Fibroblast of peridontal ligament (primary cell): ENCODE data around the gene CSNK2A1.
A peak's percentile ranks its signal among the peaks of the same experiment; 100 is the strongest.
"Not testable (repeated sequence)": the region's sequence is repeated elsewhere in the genome, so short reads cannot be mapped to it uniquely, and the experiment has no call there.

Experiments
- DNase-seq: peaks from one replicate; pipeline ENCODE4 v3.0.0-alpha.2; 2010; ENCODE audit errors: extremely low read depth

Gene CSNK2A1

DNA sequence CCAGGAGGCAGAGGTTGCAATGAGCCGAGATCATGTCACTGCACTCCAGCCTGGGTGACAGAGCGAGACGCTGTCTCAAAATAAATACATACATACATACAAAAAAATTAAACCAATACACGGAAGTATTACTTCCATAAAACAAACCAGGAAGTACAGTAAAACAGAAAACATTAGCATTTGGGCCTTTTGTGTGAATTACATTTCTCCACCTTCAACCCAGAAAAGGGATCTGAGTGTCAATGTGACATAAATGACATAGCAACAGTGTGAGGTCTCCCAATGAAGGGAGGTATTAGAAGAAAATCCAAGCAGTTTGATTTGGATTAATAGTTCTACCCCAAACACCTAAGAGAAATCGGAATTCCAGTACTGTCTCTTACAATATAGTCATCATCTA lies 10.1 kb downstream of the CSNK2A1 start:
- no peak for DNase-seq

DNA sequence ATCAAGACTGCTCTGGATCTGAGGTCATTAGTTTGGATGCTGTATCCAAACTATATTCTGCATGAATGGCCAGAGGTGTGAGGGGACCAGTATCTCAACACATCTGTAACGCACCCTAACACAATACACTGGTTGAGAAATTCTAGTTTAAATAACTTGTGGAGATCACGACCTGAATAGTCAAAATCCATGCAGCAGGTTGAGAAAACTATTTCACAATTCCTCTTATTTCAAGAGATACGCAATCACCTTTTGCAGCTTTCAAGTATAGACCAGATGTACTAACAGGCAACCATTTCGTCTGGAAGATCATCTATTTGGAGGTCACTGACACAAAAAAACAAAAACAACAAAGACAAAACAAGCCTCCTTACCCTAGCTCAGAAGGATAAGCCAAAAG lies 11.1 kb downstream of the CSNK2A1 start:
- no peak for DNase-seq

DNA sequence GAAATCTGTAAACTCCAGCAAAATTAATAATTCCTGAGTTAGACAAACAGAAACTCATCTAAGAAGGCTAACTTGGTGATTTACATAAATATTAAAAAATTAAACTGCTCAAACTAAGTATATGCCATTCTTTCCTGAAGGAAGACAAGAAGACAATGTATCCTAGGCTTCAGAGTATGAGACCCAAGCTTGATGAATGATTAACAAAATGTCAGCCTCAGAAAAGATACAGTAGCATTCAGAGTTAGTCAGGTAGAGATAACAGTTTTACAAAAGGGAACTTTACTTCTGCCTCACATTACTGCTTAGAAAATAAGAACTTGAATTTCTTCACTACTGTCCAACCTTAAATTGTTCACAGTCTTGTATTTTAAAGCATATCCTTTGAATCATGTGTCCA lies 12.0 kb downstream of the CSNK2A1 start:
- DNase-seq = no peak

DNA sequence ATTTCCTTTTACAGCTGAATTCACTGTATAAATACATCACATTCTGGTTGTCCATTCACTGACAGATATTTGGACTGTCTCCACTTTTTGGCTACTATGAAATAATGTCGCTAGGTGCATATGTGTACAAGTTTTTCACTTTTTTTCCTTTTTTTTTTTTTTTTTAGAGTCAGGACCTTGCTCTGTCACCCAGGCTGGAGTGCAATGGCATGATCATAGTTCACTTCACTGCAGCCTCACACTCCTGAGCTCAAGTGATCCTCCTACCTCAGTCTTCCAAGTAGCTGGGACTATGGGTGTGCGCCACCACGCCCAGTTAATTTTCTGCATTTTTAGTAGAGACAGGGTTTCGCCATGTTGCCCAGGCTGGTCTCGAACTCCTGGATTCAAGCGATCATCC lies 13.3 kb downstream of the CSNK2A1 start:
- no peak for DNase-seq

DNA sequence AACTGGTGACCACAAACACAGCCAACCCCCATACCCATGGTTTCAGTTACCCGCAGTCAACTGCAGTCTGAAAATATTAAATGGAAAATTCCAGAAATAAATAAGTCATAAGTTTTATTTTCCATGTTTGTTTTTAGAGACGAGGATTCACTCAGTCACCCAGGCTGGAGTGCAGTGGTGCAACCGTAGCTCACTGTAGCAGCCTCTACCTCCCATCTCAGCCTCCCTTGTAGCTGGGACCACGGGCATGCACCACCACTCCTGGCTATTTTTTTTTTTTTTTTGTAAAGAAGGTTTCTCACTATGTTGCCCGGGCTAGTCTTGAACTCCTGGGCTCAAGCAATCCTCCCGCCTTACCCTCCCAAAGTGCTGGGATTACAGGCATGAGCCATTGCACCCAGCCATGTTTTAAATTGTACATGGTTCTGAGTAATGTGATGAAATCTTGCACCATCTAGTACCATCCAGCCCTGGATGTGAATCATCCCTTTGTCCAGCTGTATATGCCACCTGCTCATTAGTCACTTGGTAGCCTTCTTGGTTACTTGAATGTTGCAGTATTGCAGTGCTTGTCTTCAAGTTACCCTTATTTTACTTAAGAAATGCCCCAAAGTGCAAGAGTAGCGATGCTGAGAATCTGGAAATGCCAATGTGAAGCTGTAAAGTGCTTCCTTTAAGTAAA lies 14.5 kb downstream of the CSNK2A1 start:
- peak; percentile 82 for DNase-seq

DNA sequence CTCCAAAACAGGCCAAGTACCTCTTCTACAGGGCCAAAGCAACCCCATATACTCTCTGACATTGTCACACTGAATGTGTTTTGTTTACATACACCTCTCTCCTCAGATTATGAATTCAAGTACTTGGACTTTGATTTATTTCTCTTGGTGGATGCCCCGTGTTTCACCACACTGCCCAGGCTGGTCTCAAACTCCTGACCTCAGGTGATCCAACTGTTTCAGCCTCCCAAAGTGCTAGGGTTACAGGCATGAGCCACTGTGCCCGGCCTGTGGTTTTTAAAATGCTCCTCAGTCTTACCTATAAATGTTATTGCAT lies 16.1 kb downstream of the CSNK2A1 start:
- DNase-seq = no peak

DNA sequence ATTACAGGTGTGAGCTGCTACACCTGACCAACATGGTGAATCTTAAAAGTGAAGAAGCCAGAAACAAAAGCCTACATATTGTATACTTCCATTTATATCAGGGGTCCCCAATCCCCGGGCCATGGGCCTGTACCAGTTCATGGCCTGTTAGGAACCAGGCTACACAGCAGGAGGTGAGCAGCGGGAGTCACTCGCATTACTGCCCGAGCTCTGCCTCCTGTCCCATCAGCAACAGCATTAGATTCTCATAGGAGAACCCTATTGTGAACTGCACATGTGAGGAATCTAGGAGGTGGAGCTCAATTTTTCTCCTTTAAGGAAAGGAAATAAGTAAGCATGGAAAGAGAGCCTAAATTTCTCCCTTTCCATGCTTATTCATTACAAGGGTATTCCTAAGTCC lies 21.7 kb downstream of the CSNK2A1 start:
- no peak for DNase-seq

DNA sequence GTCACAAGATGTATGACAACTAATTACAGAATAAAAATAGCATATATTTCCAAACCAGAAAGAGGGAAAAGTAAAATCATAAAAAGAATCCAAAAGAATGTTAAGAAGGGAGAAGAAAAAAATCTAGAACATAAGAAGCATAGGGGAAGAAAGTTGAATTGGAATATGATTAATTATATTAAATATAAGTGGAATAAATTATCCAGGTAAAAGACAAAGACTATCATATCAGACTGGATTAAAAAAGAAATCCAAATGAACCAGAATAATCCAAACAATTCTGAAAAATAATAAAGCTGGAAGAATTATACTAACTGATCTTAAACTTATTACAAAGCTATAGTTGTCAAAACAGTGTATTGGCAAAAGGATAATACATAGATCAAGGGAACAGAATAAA lies 23.6 kb downstream of the CSNK2A1 start:
- no peak for DNase-seq

DNA sequence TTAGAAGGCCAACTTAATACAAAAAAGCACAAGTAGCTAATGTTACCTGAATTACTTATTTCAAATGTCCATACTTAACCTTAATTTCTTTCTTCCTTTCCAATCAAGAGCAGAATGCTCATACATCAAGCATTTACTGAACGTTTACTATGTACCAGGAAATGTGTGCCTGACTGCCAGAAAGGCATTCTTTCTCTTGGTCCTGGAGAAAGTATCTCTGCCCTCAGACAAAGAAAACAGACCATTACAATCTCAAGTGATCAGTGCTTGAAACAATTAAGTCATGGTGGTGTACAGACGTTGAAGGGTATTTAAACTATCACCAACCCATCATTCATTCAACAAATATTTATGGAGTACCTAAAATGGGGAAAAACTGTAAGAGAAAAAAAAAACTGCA lies 26.4 kb downstream of the CSNK2A1 start:
- no peak for DNase-seq

DNA sequence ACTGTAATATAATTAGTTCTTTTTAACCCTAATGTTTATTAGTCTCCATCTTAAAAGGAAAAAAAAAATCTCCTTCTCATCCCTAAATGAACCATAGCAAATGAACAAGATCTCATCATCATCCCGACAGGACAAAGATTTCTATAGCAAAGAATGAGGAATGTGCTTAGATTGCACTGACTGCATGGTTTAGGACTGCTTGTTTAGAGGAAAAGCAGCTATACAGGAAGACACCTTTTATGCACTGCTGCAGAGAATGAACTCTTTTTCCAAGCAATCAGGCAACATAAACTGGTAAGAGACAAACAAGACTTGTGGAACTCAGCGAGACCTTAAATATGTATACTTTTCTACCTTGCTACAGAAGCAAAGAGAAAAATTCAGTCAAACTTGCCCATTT lies 26.8 kb downstream of the CSNK2A1 start:
- DNase-seq = no peak

DNA sequence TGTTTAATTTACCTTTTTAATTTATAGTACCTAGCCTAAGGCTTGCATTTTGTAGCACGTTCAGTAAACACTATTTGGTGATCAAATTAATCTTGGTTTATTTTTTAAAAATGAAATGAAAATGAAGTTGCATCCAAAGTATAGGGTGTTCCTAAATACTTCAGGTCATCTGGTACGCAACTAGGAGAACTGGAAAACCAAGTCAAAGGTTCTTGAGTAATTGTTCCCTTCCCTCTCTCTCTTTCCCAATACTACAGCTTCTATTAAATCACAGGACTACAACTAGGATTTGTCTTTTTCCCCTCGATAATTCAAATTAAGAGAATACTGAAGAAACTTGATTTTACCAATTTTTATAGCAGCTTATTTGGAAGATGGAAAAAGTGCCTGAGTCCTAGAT lies 27.9 kb downstream of the CSNK2A1 start:
- DNase-seq = no peak

DNA sequence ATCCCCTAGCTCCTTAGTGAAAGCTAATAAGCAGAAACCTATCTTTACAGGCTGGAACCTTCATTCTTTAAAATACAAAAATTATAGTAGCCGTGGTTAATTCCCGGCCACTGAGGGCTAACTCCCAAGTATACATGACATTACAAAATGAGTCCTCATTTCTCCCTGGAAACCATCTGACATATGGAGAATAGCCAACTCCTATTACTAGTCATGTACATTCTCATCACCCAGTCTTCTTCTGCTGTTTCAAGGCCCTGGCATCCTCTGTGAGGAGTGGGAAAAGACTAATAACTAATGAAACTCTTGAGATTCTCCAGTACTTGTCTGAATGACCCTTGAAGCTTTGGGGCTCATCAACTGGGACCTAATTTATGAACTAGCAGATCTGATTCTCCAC lies 30.2 kb downstream of the CSNK2A1 start:
- no peak for DNase-seq

DNA sequence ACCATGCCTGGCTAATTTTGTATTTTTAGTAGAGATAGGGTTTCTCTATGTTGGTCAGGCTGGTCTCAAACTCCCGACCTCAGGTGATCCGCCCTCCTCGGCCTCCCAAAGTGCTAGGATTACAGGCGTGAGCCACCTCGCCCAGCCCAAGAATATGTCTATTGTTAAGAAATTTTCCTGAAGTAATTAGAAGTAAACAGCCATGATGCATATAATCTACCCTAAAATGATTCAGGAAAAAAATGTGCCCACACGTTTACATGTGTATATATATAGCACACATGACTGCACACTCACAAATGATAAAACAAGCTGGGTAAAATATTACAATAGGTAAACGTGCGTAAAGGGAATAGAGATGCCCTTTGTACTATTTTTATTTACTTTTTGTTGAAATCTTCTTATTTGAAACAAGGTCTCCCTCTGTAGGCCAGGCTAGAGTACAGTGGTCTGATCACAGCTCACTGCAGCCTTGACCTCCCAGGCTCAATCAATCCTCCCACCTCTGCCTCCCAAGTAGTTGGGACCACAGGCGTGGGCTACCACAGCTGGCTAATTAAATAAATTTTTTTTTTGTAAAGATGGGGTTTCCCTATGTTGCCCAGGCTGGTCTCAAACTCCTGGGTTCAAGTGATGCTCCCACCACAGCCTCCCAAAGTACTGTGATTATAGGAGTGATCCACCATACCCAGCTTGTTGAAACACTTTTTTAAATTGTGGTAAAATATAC lies 33.1 kb downstream of the CSNK2A1 start:
- DNase-seq = not testable (repeated sequence)

DNA sequence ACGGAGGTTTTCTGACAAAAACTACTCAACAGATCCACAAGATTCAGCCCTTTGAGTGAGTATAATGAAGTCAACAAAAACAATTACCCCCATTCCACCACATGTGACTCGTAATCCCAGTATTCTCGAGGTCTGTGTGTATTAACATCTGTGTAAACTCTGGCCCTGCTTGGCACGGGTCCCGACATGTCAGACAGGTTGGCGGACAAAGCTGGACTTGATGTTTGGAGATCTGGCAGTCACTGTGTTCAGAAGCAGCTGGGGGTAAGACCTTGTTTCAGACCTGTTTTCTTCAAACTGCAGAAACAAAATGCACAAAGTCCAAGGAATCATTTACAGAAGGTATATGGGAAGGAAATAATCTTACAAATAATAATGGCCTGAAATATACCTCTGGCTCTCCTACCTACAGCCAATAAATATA lies 35.2 kb downstream of the CSNK2A1 start:
- DNase-seq = not testable (repeated sequence)

DNA sequence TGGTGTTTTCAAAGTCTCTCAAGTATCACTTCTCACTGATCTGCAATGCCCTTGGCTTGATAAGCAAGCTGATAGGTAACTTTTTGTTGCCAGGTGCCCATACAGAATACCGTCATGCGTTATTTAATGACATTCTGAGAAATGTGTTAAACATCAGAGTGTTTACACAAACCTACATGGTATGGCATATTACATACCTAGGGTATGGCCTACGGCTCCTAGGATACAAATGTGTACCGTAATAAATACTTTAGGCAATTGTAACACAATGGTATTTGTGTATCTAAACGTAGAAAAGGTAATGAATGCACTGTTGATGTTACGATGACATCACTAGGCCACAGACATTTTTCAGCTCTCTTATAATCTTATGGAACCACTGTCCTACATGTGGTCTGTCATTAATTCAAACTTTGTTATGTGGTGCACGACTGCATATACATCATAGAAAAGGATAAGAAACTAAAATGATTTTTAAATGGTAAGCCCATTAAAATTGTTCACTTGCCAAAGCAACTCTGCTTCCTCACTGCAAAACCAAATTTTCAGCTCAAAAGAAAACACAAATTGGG lies 35.7 kb downstream of the CSNK2A1 start:
- DNase-seq = no peak

DNA sequence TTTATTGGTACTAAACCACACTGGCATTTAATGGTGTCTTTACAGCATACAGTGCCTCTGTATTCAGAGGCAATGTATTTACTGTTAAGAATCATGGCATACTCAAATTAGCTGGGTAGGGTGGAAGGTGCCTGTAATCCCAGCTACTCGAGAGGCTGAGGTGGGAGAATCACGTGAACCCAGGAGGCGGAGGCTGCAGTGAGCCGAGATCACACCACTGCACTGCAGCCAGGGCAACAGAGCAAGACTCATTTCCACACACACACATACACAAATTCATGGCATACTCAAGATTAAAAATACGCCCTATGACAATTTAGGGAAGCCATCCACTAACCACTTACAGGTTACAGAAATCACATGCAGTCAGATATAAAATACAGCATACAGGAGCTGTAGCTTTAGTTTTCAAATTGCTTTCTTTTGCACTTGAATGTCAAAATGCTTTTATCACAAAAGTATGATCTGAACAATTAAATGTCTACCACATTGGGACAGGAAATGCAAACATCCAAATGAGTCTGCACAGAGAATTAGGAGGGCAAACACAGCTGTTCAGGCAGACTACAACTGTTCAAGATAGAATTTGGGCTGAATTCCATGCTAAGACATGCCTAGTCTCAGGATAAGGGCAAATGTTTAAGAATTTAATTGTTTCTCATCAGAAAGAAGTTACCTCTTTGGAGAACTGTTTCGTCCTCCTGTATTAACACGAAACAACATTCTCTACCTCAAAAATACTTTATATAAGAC lies 36.4 kb downstream of the CSNK2A1 start:
- no peak for DNase-seq

DNA sequence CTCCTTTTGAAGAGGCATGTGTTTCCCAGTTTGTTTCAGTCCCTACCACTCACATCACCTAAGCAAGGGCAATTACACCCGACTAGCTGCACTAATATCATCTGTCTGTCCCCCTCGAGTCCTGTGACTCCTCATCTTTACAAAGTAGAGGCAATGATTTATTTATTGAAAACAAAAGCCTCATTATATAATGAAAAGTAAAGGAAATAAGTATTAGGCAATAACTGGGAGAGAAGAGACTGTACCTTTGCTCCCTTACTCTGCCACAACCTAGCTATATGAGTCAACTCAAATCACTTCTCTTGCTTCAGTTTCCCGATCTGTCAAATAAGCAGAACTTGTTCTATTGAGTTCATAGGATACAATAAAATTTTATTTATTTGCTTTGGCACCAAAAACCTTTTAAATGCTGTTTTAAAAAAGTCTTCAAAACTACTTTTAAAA lies 38.9 kb downstream of the CSNK2A1 start:
- no peak for DNase-seq

DNA sequence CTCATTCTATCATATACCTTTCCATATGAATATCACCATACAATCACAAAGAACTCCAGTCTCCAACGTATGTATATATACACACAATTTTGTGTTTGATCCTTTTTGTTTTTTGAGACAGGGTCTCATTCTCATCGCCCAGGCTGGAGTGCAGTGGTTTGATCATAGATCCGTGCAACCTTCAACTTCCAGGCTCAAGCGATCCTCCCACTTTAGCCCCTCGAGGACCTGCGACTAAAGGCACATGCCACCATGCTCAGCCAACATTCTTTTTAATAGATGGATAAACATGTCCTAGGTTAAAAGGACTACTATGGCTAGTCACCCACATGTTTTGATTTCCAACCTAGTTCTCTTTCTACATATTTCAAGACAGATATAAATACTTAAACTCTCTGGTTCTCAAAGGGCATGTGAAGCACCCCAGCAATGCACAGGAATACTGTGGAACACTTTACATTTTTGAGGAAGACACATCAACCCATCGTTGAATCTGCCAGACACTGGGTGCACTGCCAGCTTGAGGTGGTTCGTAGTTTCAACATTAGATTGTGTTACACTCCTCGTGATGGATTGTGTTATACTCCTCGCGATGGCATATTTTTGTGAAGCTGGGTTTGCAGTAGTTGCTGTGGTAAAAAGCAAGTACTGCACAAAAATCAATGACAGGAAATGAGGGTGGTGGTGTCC lies 40.4 kb downstream of the CSNK2A1 start:
- no peak for DNase-seq

DNA sequence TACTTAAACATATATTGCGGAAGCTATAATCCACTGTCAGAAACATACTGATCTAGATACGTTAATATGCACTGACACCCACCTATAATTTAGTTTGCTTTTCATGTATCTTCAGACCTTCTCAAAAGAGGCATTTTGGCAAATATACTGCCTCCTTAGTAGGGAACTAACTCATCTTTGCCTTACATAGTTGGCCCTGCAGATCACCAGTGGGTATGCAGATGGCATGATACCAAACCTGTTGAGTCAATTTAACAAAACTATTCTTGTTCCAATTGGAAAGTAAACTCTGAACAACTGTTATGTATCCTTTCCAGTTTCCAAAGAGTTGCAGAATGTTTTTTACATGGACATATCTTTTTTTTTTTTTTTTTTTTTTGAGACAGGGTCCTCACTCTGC lies 45.6 kb downstream of the CSNK2A1 start:
- DNase-seq = peak; percentile 55

DNA sequence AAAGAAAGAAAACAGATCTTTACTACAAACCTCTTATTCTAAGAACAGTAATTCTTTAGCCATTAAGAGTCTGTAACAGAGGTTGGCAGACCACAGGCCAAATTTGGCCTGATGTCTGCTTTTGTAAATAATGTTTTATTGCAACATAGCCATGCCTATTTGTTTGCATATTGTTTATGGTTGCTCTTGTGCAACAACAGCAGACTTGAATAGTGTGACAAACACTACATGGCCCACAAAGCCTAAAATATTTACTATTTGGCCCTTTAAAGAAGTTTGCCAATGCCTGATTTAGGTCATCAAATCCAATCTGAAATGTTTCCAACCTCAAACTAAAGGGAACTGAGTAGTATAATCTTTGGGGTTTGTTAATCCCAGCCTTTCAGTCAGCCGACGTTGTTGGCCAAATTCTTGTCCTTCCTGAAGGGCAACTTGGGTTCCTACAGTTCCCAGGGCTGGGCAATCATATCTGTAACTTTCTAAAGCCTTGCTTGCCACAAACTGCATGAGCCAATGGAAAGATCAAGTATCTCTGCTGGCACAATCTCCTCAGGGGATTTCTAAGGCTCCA lies 47.4 kb downstream of the CSNK2A1 start:
- DNase-seq = peak; percentile 93

DNA sequence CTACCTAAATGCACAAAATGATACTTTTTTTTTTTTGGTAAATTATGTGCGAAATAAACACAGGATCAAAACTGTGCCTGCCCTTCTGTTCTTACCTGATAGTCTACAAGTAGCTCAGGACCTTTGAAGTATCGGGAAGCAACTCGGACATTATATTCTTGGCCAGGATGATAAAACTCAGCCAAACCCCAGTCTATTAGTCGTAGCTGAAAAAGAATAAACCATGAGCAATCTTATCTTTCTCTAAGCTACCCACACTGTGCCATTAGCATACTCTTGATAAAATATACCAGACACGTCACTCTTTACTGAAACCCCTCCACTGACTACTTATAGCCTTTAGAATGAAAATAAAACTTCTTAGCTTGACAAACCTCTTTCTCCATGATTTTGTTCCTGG lies 51.4 kb downstream of the CSNK2A1 start:
- no peak for DNase-seq

DNA sequence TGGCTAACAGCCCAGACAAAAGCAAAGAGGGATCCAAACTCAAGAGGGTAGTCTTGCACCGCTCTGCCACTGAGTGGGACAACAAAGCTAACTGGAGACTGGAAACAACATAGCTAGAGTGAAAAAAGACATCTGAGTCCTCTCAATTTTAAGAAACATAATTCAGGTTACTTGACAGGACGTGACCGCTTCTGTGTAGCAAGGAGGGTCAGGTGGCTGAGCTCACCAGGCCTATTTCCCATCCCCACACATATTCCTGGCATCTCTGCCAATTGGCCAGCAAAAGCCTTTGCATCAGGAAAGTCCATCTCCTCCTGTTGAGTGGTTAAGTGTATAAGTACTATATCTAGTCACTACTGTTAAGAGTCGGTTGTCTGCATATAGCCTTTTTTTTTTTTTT lies 55.9 kb downstream of the CSNK2A1 start:
- DNase-seq = no peak
